GM18951 (cell line): ENCODE data around the gene TCAIM.

Experiments used
- POLR2A ChIP-seq: IDR thresholded peaks from 4 replicates; pipeline ENCODE4 v1.6.1; 2011; ENCODE audit warnings: mild to moderate bottlenecking; ENCODE audit not compliant: insufficient read length, insufficient read depth; ENCODE audit errors: extremely low read depth
- in situ Hi-C: fragments of 300-500 bp; cut with MboI; formaldehyde crosslinking; loops from one replicate; pipeline ENCODE4 v1.12.0; 2022; ENCODE audit warnings: low sequenced_read_pairs, mixed read lengths, inconsistent platforms; ENCODE audit not compliant: unreplicated experiment

Gene TCAIM

GRCh38 chr3:44338010-44338827 is at the start of gene TCAIM:
Gene TCAIM (plus strand): TSS chr3:44338766. CDS start chr3:44354783, 16,017 bp downstream.
- in situ Hi-C loops = no loop called here
- peak; percentile 88 for TF ChIP-seq POLR2A

GRCh38 chr3:44289882-44290462 is 48.6 kb upstream of the TCAIM start:
- in situ Hi-C loops = no loop called here
- no peak for TF ChIP-seq POLR2A

GRCh38 chr3:44292276-44292675 is 46.3 kb upstream of the TCAIM start:
- TF ChIP-seq POLR2A = no peak
- in situ Hi-C loops = no loop called here

- in situ Hi-C loops = no loop called here
Measured at GRCh38 chr3:44292947-44293346, 45.6 kb upstream of the TCAIM start.

GRCh38 chr3:44297255-44297654 is 41.3 kb upstream of the TCAIM start:
- in situ Hi-C loops = no loop called here
- no peak for TF ChIP-seq POLR2A

More at GRCh38 chr3:44292947-44293346, 45.6 kb upstream of the TCAIM start:
- TF ChIP-seq POLR2A = no peak

GRCh38 chr3:44301746-44302145 is 36.8 kb upstream of the TCAIM start:
- TF ChIP-seq POLR2A = no peak

GRCh38 chr3:44309500-44309899 is 29.1 kb upstream of the TCAIM start:
- in situ Hi-C loops = no loop called here
- TF ChIP-seq POLR2A = no peak

More at GRCh38 chr3:44301746-44302145, 36.8 kb upstream of the TCAIM start:
- in situ Hi-C loops = no loop called here

- in situ Hi-C loops = no loop called here
- no peak for TF ChIP-seq POLR2A
Measured at GRCh38 chr3:44318891-44319311, 19.7 kb upstream of the TCAIM start.

- TF ChIP-seq POLR2A = no peak
- in situ Hi-C loops = no loop called here
Measured at GRCh38 chr3:44321335-44321734, 17.2 kb upstream of the TCAIM start.

- no peak for TF ChIP-seq POLR2A
- in situ Hi-C loops = no loop called here
Measured at GRCh38 chr3:44323341-44323955, 15.1 kb upstream of the TCAIM start.

GRCh38 chr3:44324584-44324983 is 14.0 kb upstream of the TCAIM start:
- in situ Hi-C loops = no loop called here
- no peak for TF ChIP-seq POLR2A

GRCh38 chr3:44326019-44326418 is 12.5 kb upstream of the TCAIM start:
- no peak for TF ChIP-seq POLR2A
- in situ Hi-C loops = no loop called here

- in situ Hi-C loops = no loop called here
Measured at GRCh38 chr3:44326515-44326914, 12.1 kb upstream of the TCAIM start.

More at GRCh38 chr3:44326515-44326914, 12.1 kb upstream of the TCAIM start:
- no peak for TF ChIP-seq POLR2A
